ENCODE data around the gene ACTA2.

DNA sequence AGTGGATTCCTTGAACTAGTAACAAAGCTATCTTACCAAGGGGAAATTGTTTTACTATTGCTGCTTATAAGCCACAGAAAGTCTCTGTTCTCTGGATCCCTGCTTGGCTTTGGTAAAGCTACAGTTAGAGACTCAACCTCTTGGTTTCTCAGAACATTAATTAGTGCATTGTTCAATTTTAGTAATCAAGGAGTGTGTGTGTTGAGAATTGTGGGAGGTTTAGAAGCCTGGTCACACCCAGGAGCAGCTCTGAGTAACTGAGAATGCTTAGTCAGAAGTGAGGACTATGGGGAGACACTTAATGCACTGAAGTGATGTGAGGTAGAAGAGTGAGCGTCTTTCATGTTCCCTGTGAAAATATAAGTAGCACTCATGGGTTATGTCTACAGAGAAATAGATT is 8.2 kb upstream of the ACTA2 start:
- TF ChIP-seq, protein P1, sequence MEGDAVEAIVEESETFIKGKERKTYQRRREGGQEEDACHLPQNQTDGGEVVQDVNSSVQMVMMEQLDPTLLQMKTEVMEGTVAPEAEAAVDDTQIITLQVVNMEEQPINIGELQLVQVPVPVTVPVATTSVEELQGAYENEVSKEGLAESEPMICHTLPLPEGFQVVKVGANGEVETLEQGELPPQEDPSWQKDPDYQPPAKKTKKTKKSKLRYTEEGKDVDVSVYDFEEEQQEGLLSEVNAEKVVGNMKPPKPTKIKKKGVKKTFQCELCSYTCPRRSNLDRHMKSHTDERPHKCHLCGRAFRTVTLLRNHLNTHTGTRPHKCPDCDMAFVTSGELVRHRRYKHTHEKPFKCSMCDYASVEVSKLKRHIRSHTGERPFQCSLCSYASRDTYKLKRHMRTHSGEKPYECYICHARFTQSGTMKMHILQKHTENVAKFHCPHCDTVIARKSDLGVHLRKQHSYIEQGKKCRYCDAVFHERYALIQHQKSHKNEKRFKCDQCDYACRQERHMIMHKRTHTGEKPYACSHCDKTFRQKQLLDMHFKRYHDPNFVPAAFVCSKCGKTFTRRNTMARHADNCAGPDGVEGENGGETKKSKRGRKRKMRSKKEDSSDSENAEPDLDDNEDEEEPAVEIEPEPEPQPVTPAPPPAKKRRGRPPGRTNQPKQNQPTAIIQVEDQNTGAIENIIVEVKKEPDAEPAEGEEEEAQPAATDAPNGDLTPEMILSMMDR (conservative IDR thresholded peaks at IDR 0.05; ENCODE audit: low read depth, low read length) = no peak
- TF ChIP-seq EZH2phosphoT487 (IDR thresholded peaks at IDR 0.05; ENCODE audit: borderline replicate concordance, low read length) = no peak
